PC-3 (cell line): ENCODE results near the gene FOXQ1. TPM values are rescaled to one million over a fixed set of nuclear protein-coding genes. Genes with fewer than 3 reads are reported as not detected.
A peak's percentile ranks its signal among the peaks of the same experiment; 100 is the strongest.

Experiments
- ATAC-seq: fragments of 200-7000 bp; cut with Tn5 transposase; 2 replicates; pipeline ENCODE4 v1.9.1; 2020; ENCODE audit warnings: mild to moderate bottlenecking, moderate library complexity
- BruUV-seq: library from RNA; stranded (reverse); fragments of 400-500 nt; replicated peaks from 2 replicates; lab custom pipeline; 2021; lab: Mats Ljungman, UMichigan
- CTCF ChIA-PET: fragments of 300-600 bp; sonication (Branson Sonifier 250); formaldehyde crosslinking; loops from one replicate; lab custom pipeline; 2022; ENCODE audit warnings: antibody characterized with exemption; lab: Charles Lee
- POLR2A ChIA-PET: fragments of 300-600 bp; sonication (Branson Sonifier 250); formaldehyde crosslinking; loops from one replicate; lab custom pipeline; 2022; ENCODE audit warnings: antibody characterized with exemption; ENCODE audit not compliant: unreplicated experiment; lab: Charles Lee
- DNase-seq: peaks from one replicate; pipeline ENCODE4 v3.0.0-alpha.2; 2015
- H2AFZ ChIP-seq: fragments of 300-600 bp; sonication (generic); 2 replicates; pipeline ENCODE4 v1.6.0; 2016; ENCODE audit warnings: antibody characterized with exemption, low read length
- H3F3A ChIP-seq: fragments of 300-600 bp; sonication (generic); one replicate; pipeline ENCODE4 v1.6.0; 2017; ENCODE audit warnings: antibody characterized with exemption, low read length, control low read depth, mild to moderate bottlenecking; ENCODE audit not compliant: unreplicated experiment
- H3K27ac ChIP-seq: fragments of 300-600 bp; sonication (generic); 2 replicates; pipeline ENCODE4 v1.5.1; 2016; ENCODE audit warnings: mild to moderate bottlenecking, low read length
- H3K27me3 ChIP-seq: fragments of 300-600 bp; sonication (generic); 2 replicates; pipeline ENCODE4 v1.6.1; 2016; ENCODE audit warnings: low read length, mixed read lengths
- H3K36me3 ChIP-seq: fragments of 300-600 bp; sonication (generic); 2 replicates; pipeline ENCODE4 v1.6.1; 2016; ENCODE audit warnings: low read depth, mixed run types, low read length, mixed read lengths
- H3K4me1 ChIP-seq: fragments of 300-600 bp; sonication (generic); 2 replicates; pipeline ENCODE4 v1.5.1; 2016; ENCODE audit warnings: low read length; ENCODE audit not compliant: insufficient read depth
- H3K4me2 ChIP-seq: fragments of 300-600 bp; sonication (generic); 2 replicates; pipeline ENCODE4 v1.6.0; 2016; ENCODE audit warnings: low read length
- H3K4me3 ChIP-seq: fragments of 300-600 bp; sonication (generic); 2 replicates; pipeline ENCODE4 v1.5.1; 2016; ENCODE audit warnings: mild to moderate bottlenecking, low read length, mixed read lengths
- H3K79me2 ChIP-seq: fragments of 300-600 bp; sonication (generic); 2 replicates; pipeline ENCODE4 v1.6.1; 2017; ENCODE audit warnings: low read length, mixed read lengths
- H3K9ac ChIP-seq: fragments of 300-600 bp; sonication (generic); 2 replicates; pipeline ENCODE4 v1.6.0; 2016; ENCODE audit warnings: mild to moderate bottlenecking, low read length
- H3K9me2 ChIP-seq: fragments of 300-600 bp; sonication (generic); replicated peaks from 2 replicates; pipeline ENCODE4 v1.6.1; 2016; ENCODE audit warnings: mixed run types, low read length, mixed read lengths
- H3K9me3 ChIP-seq: fragments of 300-600 bp; sonication (generic); 2 replicates; pipeline ENCODE4 v1.6.1; 2016; ENCODE audit warnings: low read length, mixed read lengths
- H4K20me1 ChIP-seq: fragments of 300-600 bp; sonication (generic); 2 replicates; pipeline ENCODE4 v1.6.1; 2016; ENCODE audit warnings: low read length, mixed read lengths
- CTCF ChIP-seq: fragments of 300-600 bp; sonication (generic); conservative IDR thresholded peaks from 2 replicates; pipeline ENCODE4 v1.5.1; 2017; ENCODE audit warnings: antibody characterized with exemption, low read depth, mild to moderate bottlenecking, low read length
- EZH2 ChIP-seq: fragments of 300-600 bp; sonication (generic); IDR thresholded peaks from one replicate; pipeline ENCODE4 v1.6.1; 2017; ENCODE audit warnings: antibody characterized with exemption, mild to moderate bottlenecking, low read length; ENCODE audit not compliant: unreplicated experiment
- EZH2phosphoT487 ChIP-seq: fragments of 300-600 bp; sonication (generic); IDR thresholded peaks from 2 replicates; pipeline ENCODE4 v1.6.1; 2018; ENCODE audit warnings: mild to moderate bottlenecking, antibody characterized with exemption, low read length, borderline replicate concordance
- intact Hi-C: fragments of 100-400 bp; cut with micrococcal nuclease; formaldehyde crosslinking; loops from 2 replicates; pipeline ENCODE4 v1.9.0; 2023
- total RNA-seq: library from RNA; depleted of rRNA; stranded (reverse); fragments of >200 nt; gene quantifications from 2 replicates; pipeline ENCODE4 v1.2.3, GENCODE V29; 2014

FOXQ1 gene
- total RNA-seq, 1 experiment from 2014 or later = 7.5 TPM

GRCh38 chr6:1336246-1336843, 24.4 kb downstream of the FOXQ1 start:
- peak overlapping the region; percentile 25; the same call in 1 of the 2 replicates for H2AFZ ChIP-seq
- BruUV-seq = no TSS peak
- peak; percentile 77 for ATAC-seq
- intact Hi-C loops = loop anchor here (1.0 to 5.0 kb wide), 5 partner anchors 46 to 614 kb away; no protein-coding TSS in a partner anchor
- peaks cover 43% of the 10 kb centered on the region for H3K4me1 ChIP-seq
- H3K36me3 ChIP-seq = no peaks in the 10 kb centered on the region
- peak overlapping the region; percentile 69 for H3K4me2 ChIP-seq
- no peaks in the 10 kb centered on the region for H4K20me1 ChIP-seq
- no peaks in the 10 kb centered on the region for H3K9me2 ChIP-seq
- no peak overlapping the region for H3K4me3 ChIP-seq
- H3K9me3 ChIP-seq = no peaks in the 10 kb centered on the region
- peaks cover 2% of the 10 kb centered on the region; the same call in 1 of the 2 replicates for H3K27me3 ChIP-seq
- CTCF ChIA-PET = interaction anchor here (0.7 to 1.9 kb wide), 5 partner anchors 11 to 614 kb away, joined by 3 to 9 read pairs (median 4); no protein-coding TSS in a partner anchor
- TF ChIP-seq CTCF (peak; percentile 90), EZH2 (no peak)
- H3K27ac ChIP-seq = peak overlapping the region; percentile 75
- peak overlapping the region; percentile 23; the same call in 1 of the 2 replicates for H3K9ac ChIP-seq
- DNase-seq = peak; percentile 89
- H3F3A ChIP-seq = peaks cover 4% of the 10 kb centered on the region
- no peaks in the 10 kb centered on the region for H3K79me2 ChIP-seq
- POLR2A ChIA-PET = no interaction called here

GRCh38 chr6:1337791-1338190, 25.9 kb downstream of the FOXQ1 start:
- H3K36me3 ChIP-seq = no peaks in the 10 kb centered on the region
- H3K4me2 ChIP-seq = no peak overlapping the region
- BruUV-seq = no TSS peak
- ChIA-PET CTCF (no interaction called here), POLR2A (no interaction called here)
- DNase-seq (peak; percentile 33), ATAC-seq (no peak)
- H3K9ac ChIP-seq = no peak overlapping the region
- peaks cover 10% of the 10 kb centered on the region; the same call in 1 of the 2 replicates for H3K27me3 ChIP-seq
- H4K20me1 ChIP-seq = no peaks in the 10 kb centered on the region
- intact Hi-C loops = loop anchor here (5.0 kb wide), 2 partner anchors 45 to 85 kb away; no protein-coding TSS in a partner anchor
- no peak overlapping the region for H2AFZ ChIP-seq
- H3K4me1 ChIP-seq = peaks cover 43% of the 10 kb centered on the region
- H3K9me3 ChIP-seq = no peaks in the 10 kb centered on the region
- H3K4me3 ChIP-seq = no peak overlapping the region
- no peaks in the 10 kb centered on the region for H3K9me2 ChIP-seq
- H3K27ac ChIP-seq = no peak overlapping the region
- H3K79me2 ChIP-seq = no peaks in the 10 kb centered on the region
- H3F3A ChIP-seq = peaks cover 4% of the 10 kb centered on the region
- TF ChIP-seq EZH2 = no peak
- no peak for TF ChIP-seq CTCF
- TF ChIP-seq EZH2phosphoT487 = no peak

- no peaks in the 10 kb centered on the region for H3K9me2 ChIP-seq
- H4K20me1 ChIP-seq = no peaks in the 10 kb centered on the region
- no peaks in the 10 kb centered on the region for H3F3A ChIP-seq
- no peak overlapping the region for H3K9ac ChIP-seq
- TF ChIP-seq EZH2 (no peak), EZH2phosphoT487 (no peak), CTCF (no peak)
- DNase-seq (no peak), ATAC-seq (no peak)
- BruUV-seq = no TSS peak
- ChIA-PET CTCF (no interaction called here), POLR2A (no interaction called here)
- no peaks in the 10 kb centered on the region for H3K4me1 ChIP-seq
- H3K4me2 ChIP-seq = no peak overlapping the region
- H3K9me3 ChIP-seq = 0 out of 2 replicates have a peak, but pooled peaks cover 9% of the 10 kb centered on the region
- H3K4me3 ChIP-seq = no peak overlapping the region
- intact Hi-C loops = no loop called here
- H3K27ac ChIP-seq = no peak overlapping the region
- no peaks in the 10 kb centered on the region for H3K36me3 ChIP-seq
- peaks cover 51% of the 10 kb centered on the region for H3K27me3 ChIP-seq
- no peak overlapping the region for H2AFZ ChIP-seq
- H3K79me2 ChIP-seq = no peaks in the 10 kb centered on the region
Observed at GRCh38 chr6:1346101-1346500, 34.2 kb downstream of the FOXQ1 start.
